GM23338 (cell line): ENCODE data around the gene LRMDA. TPM values are rescaled to one million over a fixed set of nuclear protein-coding genes. Genes with fewer than 3 reads are reported as not detected.

ENCODE experiments used
- ATAC-seq: fragments of 200-7000 bp; cut with Tn5 transposase; 3 replicates; pipeline ENCODE4 v1.9.1; 2020
- DNase-seq: peaks from one replicate; pipeline ENCODE4 v3.0.0-alpha.2; 2015; ENCODE audit warnings: low spot score
- H2AFZ ChIP-seq: fragments of 200-600 bp; sonication (generic); 2 replicates; pipeline ENCODE4 v1.8.0; 2016; ENCODE audit warnings: antibody characterized with exemption, mild to moderate bottlenecking, moderate library complexity
- H3F3A ChIP-seq: fragments of 200-600 bp; sonication (generic); replicated peaks from 2 replicates; pipeline ENCODE4 v1.8.0; 2017; ENCODE audit warnings: antibody characterized with exemption, mixed run types, low read depth
- H3K27ac ChIP-seq: fragments of 200-600 bp; sonication (generic); 2 replicates; pipeline ENCODE4 v1.6.1; 2016; ENCODE audit warnings: low read depth
- H3K27me3 ChIP-seq: fragments of 200-600 bp; sonication (generic); 2 replicates; pipeline ENCODE4 v1.8.0; 2016; ENCODE audit warnings: mild to moderate bottlenecking, mixed run types, moderate library complexity; ENCODE audit not compliant: insufficient read depth
- H3K36me3 ChIP-seq: fragments of 200-600 bp; sonication (generic); 2 replicates; pipeline ENCODE4 v1.8.0; 2016; ENCODE audit warnings: mild to moderate bottlenecking; ENCODE audit not compliant: insufficient read depth
- H3K4me1 ChIP-seq: fragments of 200-600 bp; sonication (generic); 2 replicates; pipeline ENCODE4 v1.8.0; 2016; ENCODE audit warnings: mild to moderate bottlenecking, moderate library complexity; ENCODE audit not compliant: insufficient read depth
- H3K4me2 ChIP-seq: fragments of 200-600 bp; sonication (generic); 2 replicates; pipeline ENCODE4 v1.7.1; 2017; ENCODE audit warnings: mixed run types
- H3K4me3 ChIP-seq: fragments of 200-600 bp; sonication (generic); 2 replicates; pipeline ENCODE4 v1.6.1; 2016; ENCODE audit warnings: mixed run types
- H3K79me2 ChIP-seq: fragments of 200-600 bp; sonication (generic); replicated peaks from 2 replicates; pipeline ENCODE4 v1.8.0; 2017; ENCODE audit warnings: mild to moderate bottlenecking; ENCODE audit not compliant: insufficient read depth
- H3K9me2 ChIP-seq: fragments of 200-600 bp; sonication (generic); 2 replicates; pipeline ENCODE4 v1.8.0; 2017; ENCODE audit not compliant: insufficient read depth
- H4K20me1 ChIP-seq: fragments of 200-600 bp; sonication (generic); replicated peaks from 2 replicates; pipeline ENCODE4 v1.8.0; 2017; ENCODE audit warnings: mild to moderate bottlenecking; ENCODE audit not compliant: insufficient read depth
- H3K27ac Mint-ChIP-seq: 2 replicates; pipeline ENCODE4 v1.8.0; 2020; ENCODE audit warnings: inconsistent platforms, mild to moderate bottlenecking, moderate library complexity, mixed read lengths
- H3K27me3 Mint-ChIP-seq: 3 replicates; pipeline ENCODE4 v1.8.0; 2022; ENCODE audit warnings: low read depth, mild to moderate bottlenecking, moderate library complexity, mixed read lengths, inconsistent platforms; ENCODE audit not compliant: insufficient read depth, poor library complexity
- H3K36me3 Mint-ChIP-seq: 3 replicates; pipeline ENCODE4 v1.8.0; 2021; ENCODE audit warnings: low read depth, mild to moderate bottlenecking, inconsistent platforms, moderate library complexity, mixed read lengths
- H3K4me1 Mint-ChIP-seq: 3 replicates; pipeline ENCODE4 v1.8.0; 2020; ENCODE audit warnings: mild to moderate bottlenecking, inconsistent platforms, mixed read lengths
- H3K4me3 Mint-ChIP-seq: 3 replicates; pipeline ENCODE4 v1.8.0; 2021; ENCODE audit warnings: moderate library complexity, mild to moderate bottlenecking, inconsistent platforms, mixed read lengths
- H3K9me3 Mint-ChIP-seq: 3 replicates; pipeline ENCODE4 v1.8.0; 2020; ENCODE audit warnings: moderate library complexity, mild to moderate bottlenecking, inconsistent platforms, mixed read lengths
- CREB1 ChIP-seq: fragments of 250-450 bp; sonication (Bioruptor Pico); IDR thresholded peaks from 2 replicates; pipeline ENCODE4 v1.5.0; 2020; ENCODE audit warnings: low read depth, mild to moderate bottlenecking, moderate library complexity
- EZH2 ChIP-seq: fragments of 200-600 bp; sonication (generic); IDR thresholded peaks from one replicate; pipeline ENCODE4 v1.8.0; 2017; ENCODE audit warnings: antibody characterized with exemption, mild to moderate bottlenecking, low read depth; ENCODE audit not compliant: unreplicated experiment
- EZH2phosphoT487 ChIP-seq: fragments of 200-600 bp; sonication (generic); IDR thresholded peaks from one replicate; pipeline ENCODE4 v1.8.1; 2018; ENCODE audit warnings: antibody characterized with exemption; ENCODE audit not compliant: unreplicated experiment
- JUNB ChIP-seq: IDR thresholded peaks from one replicate; pipeline ENCODE4 v1.6.1; 2016; ENCODE audit warnings: antibody characterized with exemption; ENCODE audit not compliant: unreplicated experiment
- NANOG ChIP-seq: IDR thresholded peaks from 2 replicates; pipeline ENCODE4 v1.6.1; 2016; ENCODE audit warnings: antibody characterized with exemption, borderline replicate concordance
- POLR2AphosphoS5 ChIP-seq: IDR thresholded peaks from 2 replicates; pipeline ENCODE4 v1.6.1; 2016; ENCODE audit warnings: antibody characterized with exemption, low read depth
- STAT1 ChIP-seq: IDR thresholded peaks from one replicate; pipeline ENCODE4 v1.6.1; 2016; ENCODE audit warnings: antibody characterized with exemption; ENCODE audit not compliant: unreplicated experiment
- ZNF114 ChIP-seq: fragments of 250-450 bp; sonication (Bioruptor Pico); IDR thresholded peaks from 2 replicates; pipeline ENCODE4 v1.5.0; 2020; ENCODE audit warnings: mild to moderate bottlenecking, moderate library complexity
- ZNF331 ChIP-seq: fragments of 250-450 bp; sonication (Bioruptor Pico); IDR thresholded peaks from 2 replicates; pipeline ENCODE4 v1.5.0; 2020; ENCODE audit warnings: low read depth, mild to moderate bottlenecking, moderate library complexity
- polyA plus RNA-seq: library from polyadenylated mRNA; unstranded; fragments of >200 nt; fragmentation: Nextera tagmentation; extraction: Ambion mirVana; gene quantifications from 2 replicates; pipeline ENCODE4 v1.2.1, GENCODE V29; 2016
- total RNA-seq: library from RNA; depleted of rRNA; stranded (reverse); fragments of >200 nt; shearing (Covaris generic); gene quantifications from 2 replicates; pipeline ENCODE4 v1.2.3, GENCODE V29; 2014
- TF ChIP-seq, protein P1 (sequence below): IDR thresholded peaks from one replicate; pipeline ENCODE4 v1.6.1; 2018; ENCODE audit warnings: antibody characterized with exemption; ENCODE audit not compliant: unreplicated experiment
- TF ChIP-seq, protein P2 (sequence below): fragments of 250-450 bp; sonication (Bioruptor Pico); IDR thresholded peaks from 2 replicates; pipeline ENCODE4 v1.5.0; 2020; ENCODE audit warnings: mild to moderate bottlenecking, moderate library complexity
- TF ChIP-seq, protein P3 (sequence below): IDR thresholded peaks from 2 replicates; pipeline ENCODE4 v1.6.1; 2016; ENCODE audit warnings: antibody characterized with exemption
- TF ChIP-seq, protein P4 (sequence below), 2 experiments: fragments of 200-600 bp in 1 of 2; sonication (generic) in 1 of 2; conservative IDR thresholded peaks; 2 replicates each; pipeline versions ENCODE4 v1.5.1 to v1.6.1; 2016 to 2017; ENCODE audit warnings: antibody characterized with exemption in 2 of 2, low read depth in 2 of 2, mild to moderate bottlenecking in 2 of 2, moderate library complexity in 1 of 2

LRMDA gene
- total and polyA plus RNA-seq, 2 experiments from 2014 or later, result 0.90 to 1.8 TPM

DNA sequence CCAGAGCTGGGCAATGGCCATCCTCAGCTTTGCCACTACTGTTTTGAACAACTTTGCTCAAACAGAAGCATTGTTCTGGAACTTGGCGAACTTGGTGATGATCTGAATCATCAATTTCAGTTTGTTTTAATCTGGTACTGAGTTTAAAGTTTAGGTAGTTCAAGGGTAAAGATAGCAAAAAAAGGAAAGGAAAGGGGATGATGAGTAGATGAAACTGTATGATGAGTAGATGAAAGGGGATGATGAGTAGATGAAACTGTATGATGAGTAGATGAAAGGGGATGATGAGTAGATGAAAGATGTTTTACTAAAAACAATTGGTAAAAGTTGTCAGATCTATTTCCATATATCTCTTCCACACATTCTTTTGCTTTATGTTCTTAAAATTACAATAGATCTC is 737.0 kb downstream of the LRMDA start:
- H3K27ac Mint-ChIP-seq, result no peak overlapping the region
- H3K36me3 Mint-ChIP-seq, result peaks cover 4% of the 10 kb centered on the region; the same call in 1 of the 3 replicates
- no peaks in the 10 kb centered on the region for H3F3A ChIP-seq
- DNase-seq (no peak), ATAC-seq (no peak)
- no peaks in the 10 kb centered on the region for H3K9me2 ChIP-seq
- no peaks in the 10 kb centered on the region for H3K36me3 ChIP-seq
- no peaks in the 10 kb centered on the region for H3K4me1 ChIP-seq
- H3K27me3 Mint-ChIP-seq, result peaks cover 4% of the 10 kb centered on the region
- no peak overlapping the region for H3K4me3 Mint-ChIP-seq
- H3K27me3 ChIP-seq, result no peaks in the 10 kb centered on the region
- no peak overlapping the region for H3K27ac ChIP-seq
- 0 out of 3 replicates have a peak, but pooled peaks cover 2% of the 10 kb centered on the region for H3K4me1 Mint-ChIP-seq
- no peak overlapping the region for H3K4me3 ChIP-seq
- peaks cover 12% of the 10 kb centered on the region for H3K9me3 Mint-ChIP-seq
- H4K20me1 ChIP-seq, result no peaks in the 10 kb centered on the region
- TF ChIP-seq NANOG (no peak), JUNB (no peak), STAT1 (no peak), POLR2AphosphoS5 (no peak), EZH2 (no peak), ZNF114 (CRISPR knock-in tag) (no peak), EZH2phosphoT487 (no peak), ZNF331 (CRISPR knock-in tag) (no peak), CREB1 (CRISPR knock-in tag) (no peak)
- TF ChIP-seq, protein P1, sequence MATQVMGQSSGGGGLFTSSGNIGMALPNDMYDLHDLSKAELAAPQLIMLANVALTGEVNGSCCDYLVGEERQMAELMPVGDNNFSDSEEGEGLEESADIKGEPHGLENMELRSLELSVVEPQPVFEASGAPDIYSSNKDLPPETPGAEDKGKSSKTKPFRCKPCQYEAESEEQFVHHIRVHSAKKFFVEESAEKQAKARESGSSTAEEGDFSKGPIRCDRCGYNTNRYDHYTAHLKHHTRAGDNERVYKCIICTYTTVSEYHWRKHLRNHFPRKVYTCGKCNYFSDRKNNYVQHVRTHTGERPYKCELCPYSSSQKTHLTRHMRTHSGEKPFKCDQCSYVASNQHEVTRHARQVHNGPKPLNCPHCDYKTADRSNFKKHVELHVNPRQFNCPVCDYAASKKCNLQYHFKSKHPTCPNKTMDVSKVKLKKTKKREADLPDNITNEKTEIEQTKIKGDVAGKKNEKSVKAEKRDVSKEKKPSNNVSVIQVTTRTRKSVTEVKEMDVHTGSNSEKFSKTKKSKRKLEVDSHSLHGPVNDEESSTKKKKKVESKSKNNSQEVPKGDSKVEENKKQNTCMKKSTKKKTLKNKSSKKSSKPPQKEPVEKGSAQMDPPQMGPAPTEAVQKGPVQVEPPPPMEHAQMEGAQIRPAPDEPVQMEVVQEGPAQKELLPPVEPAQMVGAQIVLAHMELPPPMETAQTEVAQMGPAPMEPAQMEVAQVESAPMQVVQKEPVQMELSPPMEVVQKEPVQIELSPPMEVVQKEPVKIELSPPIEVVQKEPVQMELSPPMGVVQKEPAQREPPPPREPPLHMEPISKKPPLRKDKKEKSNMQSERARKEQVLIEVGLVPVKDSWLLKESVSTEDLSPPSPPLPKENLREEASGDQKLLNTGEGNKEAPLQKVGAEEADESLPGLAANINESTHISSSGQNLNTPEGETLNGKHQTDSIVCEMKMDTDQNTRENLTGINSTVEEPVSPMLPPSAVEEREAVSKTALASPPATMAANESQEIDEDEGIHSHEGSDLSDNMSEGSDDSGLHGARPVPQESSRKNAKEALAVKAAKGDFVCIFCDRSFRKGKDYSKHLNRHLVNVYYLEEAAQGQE, result no peak
- TF ChIP-seq, protein P2, sequence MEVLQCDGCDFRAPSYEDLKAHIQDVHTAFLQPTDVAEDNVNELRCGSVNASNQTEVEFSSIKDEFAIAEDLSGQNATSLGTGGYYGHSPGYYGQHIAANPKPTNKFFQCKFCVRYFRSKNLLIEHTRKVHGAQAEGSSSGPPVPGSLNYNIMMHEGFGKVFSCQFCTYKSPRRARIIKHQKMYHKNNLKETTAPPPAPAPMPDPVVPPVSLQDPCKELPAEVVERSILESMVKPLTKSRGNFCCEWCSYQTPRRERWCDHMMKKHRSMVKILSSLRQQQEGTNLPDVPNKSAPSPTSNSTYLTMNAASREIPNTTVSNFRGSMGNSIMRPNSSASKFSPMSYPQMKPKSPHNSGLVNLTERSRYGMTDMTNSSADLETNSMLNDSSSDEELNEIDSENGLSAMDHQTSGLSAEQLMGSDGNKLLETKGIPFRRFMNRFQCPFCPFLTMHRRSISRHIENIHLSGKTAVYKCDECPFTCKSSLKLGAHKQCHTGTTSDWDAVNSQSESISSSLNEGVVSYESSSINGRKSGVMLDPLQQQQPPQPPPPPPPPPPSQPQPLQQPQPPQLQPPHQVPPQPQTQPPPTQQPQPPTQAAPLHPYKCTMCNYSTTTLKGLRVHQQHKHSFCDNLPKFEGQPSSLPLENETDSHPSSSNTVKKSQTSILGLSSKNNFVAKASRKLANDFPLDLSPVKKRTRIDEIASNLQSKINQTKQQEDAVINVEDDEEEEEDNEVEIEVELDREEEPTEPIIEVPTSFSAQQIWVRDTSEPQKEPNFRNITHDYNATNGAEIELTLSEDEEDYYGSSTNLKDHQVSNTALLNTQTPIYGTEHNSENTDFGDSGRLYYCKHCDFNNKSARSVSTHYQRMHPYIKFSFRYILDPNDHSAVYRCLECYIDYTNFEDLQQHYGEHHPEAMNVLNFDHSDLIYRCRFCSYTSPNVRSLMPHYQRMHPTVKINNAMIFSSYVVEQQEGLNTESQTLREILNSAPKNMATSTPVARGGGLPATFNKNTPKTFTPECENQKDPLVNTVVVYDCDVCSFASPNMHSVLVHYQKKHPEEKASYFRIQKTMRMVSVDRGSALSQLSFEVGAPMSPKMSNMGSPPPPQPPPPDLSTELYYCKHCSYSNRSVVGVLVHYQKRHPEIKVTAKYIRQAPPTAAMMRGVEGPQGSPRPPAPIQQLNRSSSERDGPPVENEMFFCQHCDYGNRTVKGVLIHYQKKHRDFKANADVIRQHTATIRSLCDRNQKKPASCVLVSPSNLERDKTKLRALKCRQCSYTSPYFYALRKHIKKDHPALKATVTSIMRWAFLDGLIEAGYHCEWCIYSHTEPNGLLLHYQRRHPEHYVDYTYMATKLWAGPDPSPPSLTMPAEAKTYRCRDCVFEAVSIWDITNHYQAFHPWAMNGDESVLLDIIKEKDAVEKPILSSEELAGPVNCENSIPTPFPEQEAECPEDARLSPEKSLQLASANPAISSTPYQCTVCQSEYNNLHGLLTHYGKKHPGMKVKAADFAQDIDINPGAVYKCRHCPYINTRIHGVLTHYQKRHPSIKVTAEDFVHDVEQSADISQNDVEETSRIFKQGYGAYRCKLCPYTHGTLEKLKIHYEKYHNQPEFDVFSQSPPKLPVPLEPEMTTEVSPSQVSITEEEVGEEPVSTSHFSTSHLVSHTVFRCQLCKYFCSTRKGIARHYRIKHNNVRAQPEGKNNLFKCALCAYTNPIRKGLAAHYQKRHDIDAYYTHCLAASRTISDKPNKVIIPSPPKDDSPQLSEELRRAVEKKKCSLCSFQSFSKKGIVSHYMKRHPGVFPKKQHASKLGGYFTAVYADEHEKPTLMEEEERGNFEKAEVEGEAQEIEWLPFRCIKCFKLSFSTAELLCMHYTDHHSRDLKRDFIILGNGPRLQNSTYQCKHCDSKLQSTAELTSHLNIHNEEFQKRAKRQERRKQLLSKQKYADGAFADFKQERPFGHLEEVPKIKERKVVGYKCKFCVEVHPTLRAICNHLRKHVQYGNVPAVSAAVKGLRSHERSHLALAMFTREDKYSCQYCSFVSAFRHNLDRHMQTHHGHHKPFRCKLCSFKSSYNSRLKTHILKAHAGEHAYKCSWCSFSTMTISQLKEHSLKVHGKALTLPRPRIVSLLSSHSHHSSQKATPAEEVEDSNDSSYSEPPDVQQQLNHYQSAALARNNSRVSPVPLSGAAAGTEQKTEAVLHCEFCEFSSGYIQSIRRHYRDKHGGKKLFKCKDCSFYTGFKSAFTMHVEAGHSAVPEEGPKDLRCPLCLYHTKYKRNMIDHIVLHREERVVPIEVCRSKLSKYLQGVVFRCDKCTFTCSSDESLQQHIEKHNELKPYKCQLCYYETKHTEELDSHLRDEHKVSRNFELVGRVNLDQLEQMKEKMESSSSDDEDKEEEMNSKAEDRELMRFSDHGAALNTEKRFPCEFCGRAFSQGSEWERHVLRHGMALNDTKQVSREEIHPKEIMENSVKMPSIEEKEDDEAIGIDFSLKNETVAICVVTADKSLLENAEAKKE (CRISPR knock-in tag), result no peak
- TF ChIP-seq, protein P3, sequence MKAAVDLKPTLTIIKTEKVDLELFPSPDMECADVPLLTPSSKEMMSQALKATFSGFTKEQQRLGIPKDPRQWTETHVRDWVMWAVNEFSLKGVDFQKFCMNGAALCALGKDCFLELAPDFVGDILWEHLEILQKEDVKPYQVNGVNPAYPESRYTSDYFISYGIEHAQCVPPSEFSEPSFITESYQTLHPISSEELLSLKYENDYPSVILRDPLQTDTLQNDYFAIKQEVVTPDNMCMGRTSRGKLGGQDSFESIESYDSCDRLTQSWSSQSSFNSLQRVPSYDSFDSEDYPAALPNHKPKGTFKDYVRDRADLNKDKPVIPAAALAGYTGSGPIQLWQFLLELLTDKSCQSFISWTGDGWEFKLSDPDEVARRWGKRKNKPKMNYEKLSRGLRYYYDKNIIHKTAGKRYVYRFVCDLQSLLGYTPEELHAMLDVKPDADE, result no peak
- TF ChIP-seq, protein P4, sequence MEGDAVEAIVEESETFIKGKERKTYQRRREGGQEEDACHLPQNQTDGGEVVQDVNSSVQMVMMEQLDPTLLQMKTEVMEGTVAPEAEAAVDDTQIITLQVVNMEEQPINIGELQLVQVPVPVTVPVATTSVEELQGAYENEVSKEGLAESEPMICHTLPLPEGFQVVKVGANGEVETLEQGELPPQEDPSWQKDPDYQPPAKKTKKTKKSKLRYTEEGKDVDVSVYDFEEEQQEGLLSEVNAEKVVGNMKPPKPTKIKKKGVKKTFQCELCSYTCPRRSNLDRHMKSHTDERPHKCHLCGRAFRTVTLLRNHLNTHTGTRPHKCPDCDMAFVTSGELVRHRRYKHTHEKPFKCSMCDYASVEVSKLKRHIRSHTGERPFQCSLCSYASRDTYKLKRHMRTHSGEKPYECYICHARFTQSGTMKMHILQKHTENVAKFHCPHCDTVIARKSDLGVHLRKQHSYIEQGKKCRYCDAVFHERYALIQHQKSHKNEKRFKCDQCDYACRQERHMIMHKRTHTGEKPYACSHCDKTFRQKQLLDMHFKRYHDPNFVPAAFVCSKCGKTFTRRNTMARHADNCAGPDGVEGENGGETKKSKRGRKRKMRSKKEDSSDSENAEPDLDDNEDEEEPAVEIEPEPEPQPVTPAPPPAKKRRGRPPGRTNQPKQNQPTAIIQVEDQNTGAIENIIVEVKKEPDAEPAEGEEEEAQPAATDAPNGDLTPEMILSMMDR (conservative IDR thresholded peaks at IDR 0.05; ENCODE audit: low read depth in 2 of 2), result no peak
- no peak overlapping the region for H2AFZ ChIP-seq
- H3K4me2 ChIP-seq, result no peak overlapping the region
- H3K79me2 ChIP-seq, result no peaks in the 10 kb centered on the region
